ENCODE data around the gene PITHD1. TPM values are rescaled to one million over a fixed set of nuclear protein-coding genes. Genes with fewer than 3 reads are reported as not detected.
"Not testable (repeated sequence)": the region's sequence is repeated elsewhere in the genome, so short reads cannot be mapped to it uniquely, and the experiment has no call there.

The PITHD1 gene
- polyA plus RNA-seq, 1 experiment: 33.7 TPM

DNA sequence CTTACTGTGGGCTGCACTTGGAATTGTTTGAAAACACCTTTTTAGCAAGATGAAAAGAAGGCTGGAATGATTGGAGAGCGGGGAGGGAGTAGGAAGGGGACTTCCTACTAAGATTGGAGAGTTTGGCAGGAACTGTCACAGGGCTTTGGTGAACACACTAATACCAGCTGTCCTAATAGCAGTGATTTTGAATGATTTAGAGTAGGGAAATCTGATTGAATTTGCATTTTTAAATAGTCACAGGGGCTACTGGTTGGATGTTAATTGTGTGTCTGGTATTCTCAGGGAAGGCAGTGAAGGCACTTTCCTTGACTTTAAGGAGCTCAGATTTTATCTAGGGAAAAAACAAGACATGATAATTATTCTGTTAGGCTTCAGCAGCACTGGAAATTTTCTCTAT, 49.5 kb downstream of the PITHD1 start:
- ChIA-PET POLR2A (no interaction called here), CTCF (interaction anchor here (2.4 kb wide), 1 partner anchor 17 kb away, joined by 6 read pairs; no protein-coding TSS in a partner anchor)
- no peak overlapping the region for H3K4me3 ChIP-seq (ENCODE audit: low read depth, low read length)
- H3K27me3 ChIP-seq (ENCODE audit: control insufficient read depth, insufficient read depth, low read length): no peaks in the 10 kb centered on the region
- no peaks in the 10 kb centered on the region for H3K36me3 ChIP-seq (ENCODE audit: control insufficient read depth, insufficient read depth, low read length)
- TF ChIP-seq, protein P1, sequence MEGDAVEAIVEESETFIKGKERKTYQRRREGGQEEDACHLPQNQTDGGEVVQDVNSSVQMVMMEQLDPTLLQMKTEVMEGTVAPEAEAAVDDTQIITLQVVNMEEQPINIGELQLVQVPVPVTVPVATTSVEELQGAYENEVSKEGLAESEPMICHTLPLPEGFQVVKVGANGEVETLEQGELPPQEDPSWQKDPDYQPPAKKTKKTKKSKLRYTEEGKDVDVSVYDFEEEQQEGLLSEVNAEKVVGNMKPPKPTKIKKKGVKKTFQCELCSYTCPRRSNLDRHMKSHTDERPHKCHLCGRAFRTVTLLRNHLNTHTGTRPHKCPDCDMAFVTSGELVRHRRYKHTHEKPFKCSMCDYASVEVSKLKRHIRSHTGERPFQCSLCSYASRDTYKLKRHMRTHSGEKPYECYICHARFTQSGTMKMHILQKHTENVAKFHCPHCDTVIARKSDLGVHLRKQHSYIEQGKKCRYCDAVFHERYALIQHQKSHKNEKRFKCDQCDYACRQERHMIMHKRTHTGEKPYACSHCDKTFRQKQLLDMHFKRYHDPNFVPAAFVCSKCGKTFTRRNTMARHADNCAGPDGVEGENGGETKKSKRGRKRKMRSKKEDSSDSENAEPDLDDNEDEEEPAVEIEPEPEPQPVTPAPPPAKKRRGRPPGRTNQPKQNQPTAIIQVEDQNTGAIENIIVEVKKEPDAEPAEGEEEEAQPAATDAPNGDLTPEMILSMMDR (IDR thresholded peaks at IDR 0.05; ENCODE audit: insufficient read depth, low read depth, low read length): no peak
- DNase-seq (ENCODE audit: low read depth): no peak

DNA sequence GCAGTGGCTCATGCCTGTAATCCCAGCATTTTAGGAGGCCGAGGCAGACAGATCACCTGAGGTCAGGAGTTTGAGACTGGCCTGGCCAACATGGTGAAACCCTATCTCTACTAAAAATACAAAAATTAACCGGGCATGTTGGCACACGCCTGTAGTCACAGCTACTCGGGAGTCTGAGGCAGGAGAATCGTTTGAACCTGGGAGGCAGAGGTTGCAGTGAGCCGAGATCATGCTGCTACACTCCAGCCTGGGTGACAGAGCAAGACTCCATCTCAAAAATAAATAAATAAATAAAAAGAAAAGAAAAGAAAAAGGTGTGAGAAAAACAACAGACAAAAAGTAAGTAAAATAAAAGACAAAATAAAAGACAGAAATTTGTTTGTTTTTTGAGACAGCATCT, 55.9 kb downstream of the PITHD1 start:
- H3K4me3 ChIP-seq (ENCODE audit: low read depth, low read length); H3K36me3 ChIP-seq (ENCODE audit: control insufficient read depth, insufficient read depth, low read length); DNase-seq (ENCODE audit: low read depth); H3K27me3 ChIP-seq (ENCODE audit: control insufficient read depth, insufficient read depth, low read length); POLR2A ChIA-PET: not testable (repeated sequence)
- CTCF ChIA-PET: interaction anchor here (1.3 kb wide), 1 partner anchor 24 kb away, joined by 3 read pairs; no protein-coding TSS in a partner anchor

DNA sequence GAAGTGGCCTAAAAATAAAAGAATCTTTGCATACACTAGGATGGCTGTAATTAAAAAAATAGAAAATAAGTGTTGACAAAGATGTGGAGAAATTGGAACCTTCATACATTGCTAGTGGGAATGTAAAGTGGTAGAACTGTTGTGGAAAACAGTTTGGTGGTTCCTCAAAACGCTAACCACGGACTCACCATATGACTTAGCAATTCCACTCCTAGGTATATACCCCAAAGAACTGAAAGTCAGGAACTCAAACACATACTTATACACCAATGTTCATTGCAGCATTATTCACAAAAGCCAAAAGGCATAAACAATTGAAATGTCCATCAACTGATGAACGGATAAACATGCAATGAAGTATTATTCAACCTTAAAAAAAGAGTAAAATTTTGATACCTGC, 57.8 kb downstream of the PITHD1 start:
- CTCF ChIA-PET: no interaction called here
- Histone ChIP-seq H3K4me3 (ENCODE audit: low read depth, low read length) (no peak overlapping the region), H3K27me3 (ENCODE audit: control insufficient read depth, insufficient read depth, low read length) (no peaks in the 10 kb centered on the region; the same call in 1 of the 2 replicates), H3K36me3 (ENCODE audit: control insufficient read depth, insufficient read depth, low read length) (no peaks in the 10 kb centered on the region)
- TF ChIP-seq, protein P1 (IDR thresholded peaks at IDR 0.05; ENCODE audit: insufficient read depth, low read depth, low read length): no peak
- no peak for DNase-seq (ENCODE audit: low read depth)
- POLR2A ChIA-PET: no interaction called here

Other genes with a start within 250 kb of the PITHD1 start
- gene E2F2, start 247.2 kb upstream of the PITHD1 start, polyA plus RNA-seq (2011; rRNA removed): 0.11 TPM in 2 replicates
- gene ID3, start 218.9 kb upstream of the PITHD1 start, polyA plus RNA-seq (2011; rRNA removed): 230 and 379 TPM in 2 replicates
- 1,288 and 1,806 TPM in 2 replicates for gene RPL11, start 86.6 kb upstream of the PITHD1 start, polyA plus RNA-seq (2011; rRNA removed)
- 21.5 and 24.5 TPM in 2 replicates for gene ELOA, start 34.9 kb upstream of the PITHD1 start, polyA plus RNA-seq (2011; rRNA removed)
- 31.3 and 51.9 TPM in 2 replicates for gene LYPLA2, start 12.7 kb downstream of the PITHD1 start, polyA plus RNA-seq (2011; rRNA removed)
- gene GALE, start 22.3 kb downstream of the PITHD1 start, polyA plus RNA-seq (2011; rRNA removed): 23.8 and 36.1 TPM in 2 replicates
- 38.4 and 41.7 TPM in 2 replicates for gene HMGCL, start 47.0 kb downstream of the PITHD1 start, polyA plus RNA-seq (2011; rRNA removed)
- gene FUCA1, start 89.9 kb downstream of the PITHD1 start, polyA plus RNA-seq (2011; rRNA removed): 12.5 and 22.8 TPM in 2 replicates
- gene CNR2, start 134.9 kb downstream of the PITHD1 start, polyA plus RNA-seq (2011; rRNA removed): not detected in 2 replicates
- gene PNRC2, start 181.4 kb downstream of the PITHD1 start, polyA plus RNA-seq (2011; rRNA removed): 30.0 and 51.1 TPM in 2 replicates
- gene SRSF10, start 201.9 kb downstream of the PITHD1 start, polyA plus RNA-seq (2011; rRNA removed): 55.1 and 97.8 TPM in 2 replicates

All from BJ (cell line).